Fibroblast of lung (primary cell): Measurements from ENCODE around the gene ZNF594.

Source experiments
- CTCF ChIP-seq, 2 donors: IDR thresholded peaks in 1 of 2; conservative IDR thresholded peaks in 1 of 2; 1 replicate in 1 of 2; 2 replicates in 1 of 2; pipeline ENCODE4 v1.5.1; 2011 to 2012; ENCODE audit warnings: low read length in 2 of 2, control low read depth in 1 of 2, inconsistent platforms in 1 of 2, low read depth in 1 of 2, mild to moderate bottlenecking in 1 of 2
- EZH2 ChIP-seq: IDR thresholded peaks from 2 replicates; pipeline ENCODE4 v1.5.1; 2012; ENCODE audit warnings: low read length, control low read depth, mild to moderate bottlenecking; ENCODE audit errors: missing control alignments

GRCh38 chr17:5133311-5133710 lies 58.4 kb downstream of the ZNF594 start:
- TF ChIP-seq CTCF (conservative IDR thresholded peaks at IDR 0.05 in 1 of 2, IDR thresholded peaks at IDR 0.05 in 1 of 2; ENCODE audit: low read depth in 1 of 2, low read length in 2 of 2) (no peak), EZH2 (no peak)
